GM18526 (cell line): ENCODE results near the gene AKAP6.

Source experiments
- POLR2A ChIP-seq: IDR thresholded peaks from 3 replicates; pipeline ENCODE4 v1.6.1; 2011; ENCODE audit not compliant: insufficient read length; ENCODE audit errors: extremely low read depth

Gene AKAP6

GRCh38 chr14:32436993-32437392 is 107.9 kb downstream of the AKAP6 start:
- no peak for TF ChIP-seq POLR2A

- TF ChIP-seq POLR2A = no peak
Observed at GRCh38 chr14:32438517-32438916, 109.4 kb downstream of the AKAP6 start.

- TF ChIP-seq POLR2A = no peak
Observed at GRCh38 chr14:32443890-32444661, 115.0 kb downstream of the AKAP6 start.

- TF ChIP-seq POLR2A = no peak
Observed at GRCh38 chr14:32447371-32447770, 118.3 kb downstream of the AKAP6 start.

- TF ChIP-seq POLR2A = no peak
Observed at GRCh38 chr14:32449648-32450047, 120.5 kb downstream of the AKAP6 start.

- no peak for TF ChIP-seq POLR2A
Observed at GRCh38 chr14:32450919-32451675, 122.0 kb downstream of the AKAP6 start.

GRCh38 chr14:32453857-32454810 is 125.0 kb downstream of the AKAP6 start:
- no peak for TF ChIP-seq POLR2A

GRCh38 chr14:32457213-32457920 is 128.3 kb downstream of the AKAP6 start:
- TF ChIP-seq POLR2A = no peak

GRCh38 chr14:32458720-32459119 is 129.6 kb downstream of the AKAP6 start:
- TF ChIP-seq POLR2A = no peak

- no peak for TF ChIP-seq POLR2A
Observed at GRCh38 chr14:32460267-32460666, 131.2 kb downstream of the AKAP6 start.

- TF ChIP-seq POLR2A = no peak
Observed at GRCh38 chr14:32468955-32469354, 139.9 kb downstream of the AKAP6 start.

GRCh38 chr14:32469388-32470160 is 140.5 kb downstream of the AKAP6 start:
- no peak for TF ChIP-seq POLR2A

GRCh38 chr14:32470161-32470715 is 141.1 kb downstream of the AKAP6 start:
- TF ChIP-seq POLR2A = no peak

- TF ChIP-seq POLR2A = no peak
Observed at GRCh38 chr14:32471181-32471580, 142.1 kb downstream of the AKAP6 start.
